ENCODE measurements around the gene TMEM242.

The TMEM242 gene

GRCh38 chr6:157245436-157245835 lies 77.9 kb downstream of the TMEM242 start:
- DNase-seq: no peak

- DNase-seq: no peak
Measured at GRCh38 chr6:157244780-157245179, 78.5 kb downstream of the TMEM242 start.

GRCh38 chr6:157244175-157244574 lies 79.1 kb downstream of the TMEM242 start:
- no peak for DNase-seq

GRCh38 chr6:157242791-157243190 lies 80.5 kb downstream of the TMEM242 start:
- no peak for DNase-seq

GRCh38 chr6:157240960-157241311 lies 82.4 kb downstream of the TMEM242 start:
- DNase-seq: no peak

GRCh38 chr6:157240059-157240959 lies 83.0 kb downstream of the TMEM242 start:
- DNase-seq: no peak

GRCh38 chr6:157239671-157240058 lies 83.7 kb downstream of the TMEM242 start:
- DNase-seq: no peak

Data from activated CD4-positive, alpha-beta T cell treated with anti-CD3 and anti-CD28 coated beads, Interleukin-2, amount 50 U/mL, for 16 hours (primary cell).